Transverse colon (tissue), 4 donors: ENCODE measurements around the gene DLG5. TPM values are rescaled to one million over a fixed set of nuclear protein-coding genes. Genes with fewer than 3 reads are reported as not detected.

Experiments used
- DNase-seq: peaks from one replicate; pipeline ENCODE4 v3.0.0-alpha.2; 2019
- H3K27ac ChIP-seq, 4 donors: fragments of 200-600 bp; sonication (generic); 2 replicates each; pipeline ENCODE4 v1.5.1; 2016 to 2018; ENCODE audit warnings: inconsistent platforms in 4 of 4
- H3K27me3 ChIP-seq: fragments of 200-600 bp; sonication (generic); 2 replicates; pipeline ENCODE4 v1.5.1; 2017; ENCODE audit warnings: inconsistent platforms
- H3K36me3 ChIP-seq, 4 donors: fragments of 200-600 bp; sonication (generic); 2 replicates each; pipeline ENCODE4 v1.5.1; 2017 to 2019; ENCODE audit warnings: inconsistent platforms in 4 of 4
- H3K4me1 ChIP-seq, 4 donors: fragments of 200-600 bp; sonication (generic); 2 replicates each; pipeline ENCODE4 v1.5.1; 2017 to 2020; ENCODE audit warnings: inconsistent platforms in 4 of 4
- H3K4me3 ChIP-seq, 4 donors: fragments of 200-600 bp; sonication (generic); 1 replicate in 1 of 4; 2 replicates in 3 of 4; pipeline versions ENCODE4 v1.5.1 to v1.6.1; 2017 to 2019; ENCODE audit warnings: inconsistent platforms in 4 of 4
- H3K9me3 ChIP-seq, 2 donors: fragments of 200-600 bp; sonication (generic); 2 replicates each; pipeline ENCODE4 v1.5.1; 2017 to 2019; ENCODE audit warnings: inconsistent platforms in 2 of 2
- EP300 ChIP-seq: sonication (generic); formaldehyde crosslinking; IDR thresholded peaks from one replicate; pipeline ENCODE4 v1.6.1; 2017; ENCODE audit warnings: antibody characterized with exemption, low read depth
- POLR2A ChIP-seq: fragments of 450-650 bp; IDR thresholded peaks from one replicate; pipeline ENCODE4 v1.6.1; 2016; ENCODE audit warnings: antibody characterized with exemption, mild to moderate bottlenecking, moderate library complexity
- POLR2AphosphoS5 ChIP-seq, 3 donors: sonication (generic); formaldehyde crosslinking; IDR thresholded peaks; one replicate each; pipeline ENCODE4 v1.6.1; 2016; ENCODE audit warnings: antibody characterized with exemption in 3 of 3
- WGBS, 2 donors: methylation state at CpG; one replicate each; pipeline ENCODE4 v1.1.5; 2018; ENCODE audit warnings: low coverage in 1 of 2; 5-methylcytosine and 5-hydroxymethylcytosine counted together
- in situ Hi-C, 4 donors: fragments of 200-750 bp; cut with MboI; loops; one replicate each; pipeline versions ENCODE4 v1.15.0 to v1.15.1; 2017; ENCODE audit warnings: low sequenced_read_pairs in 3 of 4, low pct_ligation_motif_present in 1 of 4, low pct_unique_long_range_greater_than_20kb in 1 of 4
- intact Hi-C: fragments of 100-400 bp; cut with DNase I; formaldehyde crosslinking; loops from one replicate; pipeline ENCODE4 v1.15.1; 2023; ENCODE audit warnings: low total_unique reads
- total RNA-seq, 4 donors: library from RNA; depleted of rRNA; stranded (reverse); fragments of >200 nt; gene quantifications; one replicate each; pipeline ENCODE4 v1.1.0, GENCODE V29; 2016
- TF ChIP-seq, protein P1 (sequence below), 5 experiments: fragments of 200-600 bp in 3 of 5; fragments of 450-650 bp in 2 of 5; sonication (generic) in 3 of 5; IDR thresholded peaks; 1 replicate in 2 of 5; 2 replicates in 3 of 5; pipeline ENCODE4 v1.5.1; 2016 to 2017; ENCODE audit warnings: antibody characterized with exemption in 5 of 5, inconsistent platforms in 3 of 5, mild to moderate bottlenecking in 2 of 5, moderate library complexity in 1 of 5

Gene DLG5
- total RNA-seq, 4 donors from 2014 or later: 31.4 to 90.1 (median 44.6) TPM

DNA sequence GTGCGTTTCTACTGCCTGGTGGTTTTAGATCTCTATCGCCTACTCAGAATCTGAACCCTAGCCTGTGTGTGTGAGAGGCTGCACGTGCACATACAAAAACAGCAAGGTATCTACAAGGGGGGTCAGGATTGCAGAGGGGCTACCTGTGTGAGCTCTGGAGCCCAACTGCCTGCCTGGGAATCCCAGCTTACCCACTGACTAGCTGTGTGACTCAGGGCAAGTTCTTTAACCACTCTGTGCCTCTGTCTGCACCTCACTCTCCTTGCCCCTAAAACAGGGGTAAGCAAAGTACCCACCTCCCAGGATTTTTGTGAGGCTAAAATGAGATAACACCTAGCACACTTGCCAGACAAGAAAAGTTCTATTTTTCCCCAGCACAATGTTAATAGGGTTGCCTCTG is 32.5 kb downstream of the DLG5 start:
- in situ Hi-C loops (no loop called here), intact Hi-C loops (no loop called here)
- no peak for DNase-seq
- no peaks in the 10 kb centered on the region for H3K36me3 ChIP-seq
- H3K4me1 ChIP-seq: peaks cover 17 to 39% (median 30%) of the 10 kb centered on the region in 4 donors
- H3K4me3 ChIP-seq: no peak overlapping the region
- H3K27ac ChIP-seq: peak overlapping the region in 1 of 4 donors; percentile 39
- WGBS, 2 donors: 63% methylated on average over 3 of the region's 3 CpGs; no CpG with 5 or more reads in 1 of the 2 donors
- H3K27me3 ChIP-seq: no peaks in the 10 kb centered on the region
- no peaks in the 10 kb centered on the region for H3K9me3 ChIP-seq
- TF ChIP-seq POLR2A (no peak), EP300 (no peak), POLR2AphosphoS5 (IDR thresholded peaks at IDR 0.05) (no peak)
- TF ChIP-seq, protein P1, sequence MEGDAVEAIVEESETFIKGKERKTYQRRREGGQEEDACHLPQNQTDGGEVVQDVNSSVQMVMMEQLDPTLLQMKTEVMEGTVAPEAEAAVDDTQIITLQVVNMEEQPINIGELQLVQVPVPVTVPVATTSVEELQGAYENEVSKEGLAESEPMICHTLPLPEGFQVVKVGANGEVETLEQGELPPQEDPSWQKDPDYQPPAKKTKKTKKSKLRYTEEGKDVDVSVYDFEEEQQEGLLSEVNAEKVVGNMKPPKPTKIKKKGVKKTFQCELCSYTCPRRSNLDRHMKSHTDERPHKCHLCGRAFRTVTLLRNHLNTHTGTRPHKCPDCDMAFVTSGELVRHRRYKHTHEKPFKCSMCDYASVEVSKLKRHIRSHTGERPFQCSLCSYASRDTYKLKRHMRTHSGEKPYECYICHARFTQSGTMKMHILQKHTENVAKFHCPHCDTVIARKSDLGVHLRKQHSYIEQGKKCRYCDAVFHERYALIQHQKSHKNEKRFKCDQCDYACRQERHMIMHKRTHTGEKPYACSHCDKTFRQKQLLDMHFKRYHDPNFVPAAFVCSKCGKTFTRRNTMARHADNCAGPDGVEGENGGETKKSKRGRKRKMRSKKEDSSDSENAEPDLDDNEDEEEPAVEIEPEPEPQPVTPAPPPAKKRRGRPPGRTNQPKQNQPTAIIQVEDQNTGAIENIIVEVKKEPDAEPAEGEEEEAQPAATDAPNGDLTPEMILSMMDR (IDR thresholded peaks at IDR 0.05): no peak

DNA sequence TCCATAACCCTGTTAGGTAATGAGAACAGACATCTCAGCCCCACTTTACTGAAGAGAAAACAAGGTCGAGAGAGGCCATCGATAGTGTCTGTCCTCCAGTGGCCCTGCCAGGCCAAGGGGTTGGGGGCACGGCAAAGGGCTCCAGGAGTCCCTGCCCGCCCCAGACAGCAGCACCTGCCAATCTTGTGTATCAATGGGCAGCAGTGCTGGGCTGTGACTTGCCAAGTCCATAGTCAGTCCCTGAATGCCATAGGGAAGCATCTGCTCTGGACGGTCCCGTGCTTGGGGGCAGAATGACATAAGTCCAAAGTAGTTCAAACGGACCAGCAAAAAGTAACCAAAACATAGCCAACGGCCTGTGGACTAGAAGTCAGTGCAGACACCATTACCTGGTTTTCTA is 33.2 kb downstream of the DLG5 start:
- H3K27me3 ChIP-seq: no peaks in the 10 kb centered on the region
- H3K27ac ChIP-seq: peak overlapping the region in 1 of 4 donors; percentile 39
- no peak for DNase-seq
- TF ChIP-seq POLR2AphosphoS5 (IDR thresholded peaks at IDR 0.05) (no peak), POLR2A (no peak), EP300 (no peak)
- TF ChIP-seq, protein P1 (IDR thresholded peaks at IDR 0.05): no peak
- peaks cover 16 to 39% (median 29%) of the 10 kb centered on the region in 4 donors for H3K4me1 ChIP-seq
- H3K9me3 ChIP-seq: no peaks in the 10 kb centered on the region
- intact Hi-C loops: no loop called here
- no peaks in the 10 kb centered on the region for H3K36me3 ChIP-seq
- 93% methylated on average over 8 of the region's 8 CpGs; no CpG with 5 or more reads in 1 of the 2 donors for WGBS, 2 donors
- in situ Hi-C loops: no loop called here
- no peak overlapping the region for H3K4me3 ChIP-seq

DNA sequence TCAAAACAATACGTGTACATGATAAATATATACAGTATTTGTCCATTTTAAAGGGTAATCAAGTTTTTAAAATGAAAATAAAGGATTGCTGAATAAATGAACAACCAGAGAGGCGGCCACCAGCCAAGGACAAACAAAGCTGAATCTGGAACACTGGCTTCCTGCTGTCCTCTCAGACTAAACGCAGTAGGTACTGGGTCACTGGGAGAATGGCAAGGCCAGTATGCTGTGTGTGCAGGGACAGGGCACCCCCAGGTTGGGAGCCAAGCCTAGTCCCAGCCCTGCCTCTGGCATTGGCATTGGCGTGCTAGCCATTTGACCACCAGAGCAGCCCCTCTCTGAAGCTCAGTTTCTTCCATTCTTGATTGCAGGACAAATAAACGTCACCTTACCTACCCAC is 33.8 kb downstream of the DLG5 start:
- in situ Hi-C loops (no loop called here), intact Hi-C loops (no loop called here)
- Histone ChIP-seq H3K4me1 (peaks cover 19 to 42% (median 31%) of the 10 kb centered on the region in 4 donors), H3K36me3 (no peaks in the 10 kb centered on the region), H3K27ac (peak overlapping the region in 1 of 4 donors; percentile 39), H3K9me3 (no peaks in the 10 kb centered on the region), H3K4me3 (no peak overlapping the region), H3K27me3 (no peaks in the 10 kb centered on the region)
- DNase-seq: no peak
- TF ChIP-seq POLR2A (no peak), EP300 (no peak), POLR2AphosphoS5 (IDR thresholded peaks at IDR 0.05) (no peak)
- TF ChIP-seq, protein P1 (IDR thresholded peaks at IDR 0.05): no peak
- 75% methylated on average over 5 of the region's 5 CpGs; no CpG with 5 or more reads in 1 of the 2 donors for WGBS, 2 donors

DNA sequence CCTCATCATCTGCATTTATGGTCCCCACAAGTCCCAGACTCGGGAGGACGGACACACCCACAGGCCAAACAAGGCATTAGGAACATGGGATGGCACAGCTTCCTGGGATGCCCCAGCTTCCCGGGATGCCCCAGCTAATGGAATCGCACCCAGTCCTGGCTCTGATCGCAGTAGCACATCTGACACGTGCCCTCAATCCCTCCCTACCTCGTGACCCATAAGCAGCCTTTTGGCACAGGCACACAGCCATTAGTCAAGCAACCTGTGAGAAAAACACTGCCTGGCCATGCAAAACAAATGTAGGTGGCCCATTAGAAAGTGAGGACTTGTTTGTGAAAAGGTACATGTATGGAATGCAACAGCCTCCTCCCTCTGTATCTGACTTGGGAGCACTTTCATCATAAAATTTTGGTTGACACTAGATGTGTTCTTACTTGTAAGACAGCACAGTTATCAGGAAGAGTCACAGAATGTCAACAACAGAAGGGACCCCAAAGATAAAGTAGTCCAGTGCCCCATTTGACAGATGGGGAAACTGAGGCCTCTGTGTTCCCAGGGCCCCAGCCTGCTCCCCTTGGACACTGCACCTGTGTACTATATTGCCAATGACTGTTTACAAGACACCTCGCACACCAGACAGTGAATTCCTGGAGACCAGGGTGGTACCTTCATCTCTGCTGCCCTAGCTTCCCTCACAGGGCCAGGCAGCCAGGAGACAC is 34.4 kb downstream of the DLG5 start:
- no peak for DNase-seq
- peaks cover 25 to 48% (median 37%) of the 10 kb centered on the region in 4 donors for H3K4me1 ChIP-seq
- H3K9me3 ChIP-seq: no peaks in the 10 kb centered on the region
- TF ChIP-seq, protein P1 (IDR thresholded peaks at IDR 0.05): no peak
- TF ChIP-seq POLR2AphosphoS5 (IDR thresholded peaks at IDR 0.05): peak in 1 of 3 donors; percentile 28
- TF ChIP-seq EP300: no peak
- intact Hi-C loops: no loop called here
- in situ Hi-C loops: no loop called here
- H3K27me3 ChIP-seq: no peaks in the 10 kb centered on the region
- no peaks in the 10 kb centered on the region for H3K36me3 ChIP-seq
- H3K27ac ChIP-seq: peak overlapping the region in 2 of 4 donors; percentile 6 to 39
- WGBS, 2 donors: 15 to 49% methylated on average over 4 to 8 of the region's 8 CpGs
- H3K4me3 ChIP-seq: no peak overlapping the region
